HEK293 (cell line): ENCODE data around the gene MOB2.

Experiments used
- CTCF ChIP-seq: fragments of 450-650 bp; formaldehyde crosslinking; IDR thresholded peaks from 2 replicates; pipeline ENCODE4 v1.5.1; 2016; ENCODE audit warnings: missing biosample characterization, missing genetic modification characterization
- PRDM1 ChIP-seq: fragments of 450-650 bp; formaldehyde crosslinking; IDR thresholded peaks from 2 replicates; pipeline ENCODE4; 2016; ENCODE audit warnings: missing biosample characterization, missing genetic modification characterization
- PRDM10 ChIP-seq: fragments of 450-650 bp; formaldehyde crosslinking; IDR thresholded peaks from 2 replicates; pipeline ENCODE4 v1.5.1; 2016; ENCODE audit warnings: missing biosample characterization, missing genetic modification characterization
- PRDM4 ChIP-seq: fragments of 450-650 bp; formaldehyde crosslinking; IDR thresholded peaks from 2 replicates; pipeline ENCODE4 v1.5.1; 2017; ENCODE audit warnings: missing biosample characterization, missing genetic modification characterization
- REST ChIP-seq: fragments of 450-650 bp; formaldehyde crosslinking; IDR thresholded peaks from 2 replicates; pipeline ENCODE4 v1.5.1; 2016; ENCODE audit warnings: missing biosample characterization, missing genetic modification characterization
- TCF7L2 ChIP-seq: IDR thresholded peaks from 2 replicates; pipeline ENCODE4 v1.6.1; 2011; ENCODE audit warnings: low read depth, mild to moderate bottlenecking, inconsistent platforms, low read length, moderate library complexity, borderline replicate concordance
- ZBTB7A ChIP-seq: fragments of 450-650 bp; formaldehyde crosslinking; IDR thresholded peaks from 2 replicates; pipeline ENCODE4 v1.5.1; 2016; ENCODE audit warnings: low read depth, missing biosample characterization, missing genetic modification characterization
- ZNF514 ChIP-seq: fragments of 450-650 bp; formaldehyde crosslinking; IDR thresholded peaks from 2 replicates; pipeline ENCODE4 v1.5.1; 2016; ENCODE audit warnings: missing biosample characterization, missing genetic modification characterization
- ZNF629 ChIP-seq: fragments of 450-650 bp; formaldehyde crosslinking; IDR thresholded peaks from 2 replicates; pipeline ENCODE4 v1.5.1; 2017; ENCODE audit warnings: missing biosample characterization, missing genetic modification characterization
- ZNF645 ChIP-seq: fragments of 450-650 bp; formaldehyde crosslinking; IDR thresholded peaks from 2 replicates; pipeline ENCODE4; 2016; ENCODE audit warnings: missing biosample characterization, missing genetic modification characterization
- ZNF701 ChIP-seq: fragments of 450-650 bp; formaldehyde crosslinking; IDR thresholded peaks from 2 replicates; pipeline ENCODE4 v1.5.1; 2016; ENCODE audit warnings: missing biosample characterization, missing genetic modification characterization
- ZSCAN4 ChIP-seq: fragments of 450-650 bp; formaldehyde crosslinking; IDR thresholded peaks from 2 replicates; pipeline ENCODE4 v1.5.1; 2017; ENCODE audit warnings: missing biosample characterization, missing genetic modification characterization

GRCh38 chr11:1458340-1459218 is 28.0 kb downstream of the MOB2 start:
- no peak for TF ChIP-seq CTCF (tag by site-specific recombination)
- no peak for TF ChIP-seq ZBTB7A (tag by site-specific recombination)
- no peak for TF ChIP-seq PRDM10 (tag by site-specific recombination)
- no peak for TF ChIP-seq ZNF514 (tag by site-specific recombination)
- TF ChIP-seq TCF7L2, result no peak
- TF ChIP-seq ZSCAN4 (tag by site-specific recombination), result no peak
- no peak for TF ChIP-seq ZNF645
- TF ChIP-seq ZNF629, result no peak
- no peak for TF ChIP-seq ZNF701 (tag by site-specific recombination)
- TF ChIP-seq REST (tag by site-specific recombination), result no peak
- no peak for TF ChIP-seq PRDM1 (tag by site-specific recombination)
- no peak for TF ChIP-seq PRDM4 (tag by site-specific recombination)
